K562 (cell line): Measurements from ENCODE around the gene KDM2B. TPM values are rescaled to one million over a fixed set of nuclear protein-coding genes. Genes with fewer than 3 reads are reported as not detected.
A peak's percentile ranks its signal among the peaks of the same experiment; 100 is the strongest.

Experiments
- CBX3 ChIP-seq, 2 experiments: IDR thresholded peaks; 1 replicate in 1 of 2; 2 replicates in 1 of 2; pipeline ENCODE4 v1.6.1; 2012; ENCODE audit warnings: inconsistent platforms in 2 of 2, low read length in 2 of 2, borderline replicate concordance in 1 of 2, control low read depth in 1 of 2
- EP300 ChIP-seq: IDR thresholded peaks from 2 replicates; pipeline ENCODE4 v1.6.1; 2012; ENCODE audit warnings: low read length, improper control_type of control experiment
- ETV6 ChIP-seq, 3 experiments: fragments of 150-350 bp in 1 of 3; sonication (generic) in 1 of 3; formaldehyde crosslinking in 1 of 3; IDR thresholded peaks; 2 replicates each; pipeline versions ENCODE4 v1.6.1 to v1.8.0; 2014 to 2022; ENCODE audit warnings: borderline replicate concordance in 2 of 3, low read depth in 2 of 3, antibody characterized with exemption in 1 of 3, low read length in 1 of 3, mild to moderate bottlenecking in 1 of 3, missing genetic modification reagents in 1 of 3
- FOXJ2 ChIP-seq: fragments of 200-800 bp; sonication (Bioruptor generic); IDR thresholded peaks from 2 replicates; pipeline ENCODE4 v1.6.1; 2016; ENCODE audit warnings: missing genetic modification characterization, missing compliant biosample characterization
- FOXM1 ChIP-seq, 2 experiments: fragments of 450-650 bp in 1 of 2; sonication (generic) in 1 of 2; formaldehyde crosslinking in 1 of 2; IDR thresholded peaks; 2 replicates each; pipeline versions ENCODE4 v1.6.1 to v1.9.0; 2017 to 2022; ENCODE audit warnings: low read depth in 2 of 2, mild to moderate bottlenecking in 2 of 2, missing genetic modification reagents in 1 of 2, moderate library complexity in 1 of 2
- GATAD2A ChIP-seq: fragments of 450-650 bp; IDR thresholded peaks from 2 replicates; pipeline ENCODE4 v1.6.1; 2017
- GATAD2B ChIP-seq: fragments of 450-650 bp; IDR thresholded peaks from 2 replicates; pipeline ENCODE4 v1.6.1; 2017; ENCODE audit warnings: mild to moderate bottlenecking, borderline replicate concordance
- KDM1A ChIP-seq, 2 experiments: fragments of 450-650 bp; IDR thresholded peaks; 2 replicates each; pipeline ENCODE4 v1.6.1; 2016; ENCODE audit warnings: mild to moderate bottlenecking in 2 of 2
- KDM5B ChIP-seq: fragments of 200-600 bp; sonication (generic); IDR thresholded peaks from 2 replicates; pipeline ENCODE4 v1.6.1; 2012; ENCODE audit warnings: low read depth, mild to moderate bottlenecking, moderate library complexity, low read length, control low read depth, inconsistent platforms; ENCODE audit not compliant: insufficient replicate concordance
- KLF16 ChIP-seq: IDR thresholded peaks from 2 replicates; pipeline ENCODE4 v1.6.1; 2016; ENCODE audit warnings: antibody characterized with exemption
- MECOM ChIP-seq: fragments of 250-450 bp; sonication (Bioruptor Pico); IDR thresholded peaks from 2 replicates; pipeline ENCODE4 v1.8.0; 2022; ENCODE audit warnings: inconsistent platforms
- MTA3 ChIP-seq: fragments of 450-650 bp; formaldehyde crosslinking; IDR thresholded peaks from 2 replicates; pipeline ENCODE4 v1.6.1; 2017; ENCODE audit warnings: mild to moderate bottlenecking, borderline replicate concordance
- MTF1 ChIP-seq: fragments of 250-450 bp; sonication (Bioruptor Pico); IDR thresholded peaks from 2 replicates; pipeline ENCODE4 v1.9.0; 2021; ENCODE audit warnings: moderate library complexity, mild to moderate bottlenecking, inconsistent platforms, borderline replicate concordance
- PRMT5 ChIP-seq: sonication (generic); formaldehyde crosslinking; IDR thresholded peaks from 2 replicates; pipeline ENCODE4 v1.5.0; 2020; ENCODE audit warnings: missing genetic modification reagents
- RHOXF2B ChIP-seq: fragments of 250-450 bp; sonication (Bioruptor Pico); conservative IDR thresholded peaks from 2 replicates; pipeline ENCODE4 v1.5.1; 2021
- SMC3 ChIP-seq: conservative IDR thresholded peaks from 2 replicates; pipeline ENCODE4 v1.6.1; 2011; ENCODE audit warnings: low read depth, low read length, improper control_type of control experiment; ENCODE audit not compliant: insufficient read depth
- SUPT5H ChIP-seq: fragments of 450-650 bp; IDR thresholded peaks from 2 replicates; pipeline ENCODE4 v1.6.1; 2016
- TEAD4 ChIP-seq, 2 experiments: sonication (generic) in 1 of 2; formaldehyde crosslinking in 1 of 2; IDR thresholded peaks; 2 replicates each; pipeline versions ENCODE4 v1.6.1 to v1.8.0; 2012 to 2022; ENCODE audit warnings: borderline replicate concordance in 1 of 2, inconsistent platforms in 1 of 2, low read length in 1 of 2, mild to moderate bottlenecking in 1 of 2, missing genetic modification reagents in 1 of 2
- TFAM ChIP-seq: fragments of 250-450 bp; sonication (Bioruptor Pico); conservative IDR thresholded peaks from 2 replicates; pipeline ENCODE4 v1.5.0; 2021; ENCODE audit warnings: mild to moderate bottlenecking, moderate library complexity
- ZFP30 ChIP-seq: fragments of 250-450 bp; sonication (Bioruptor Pico); IDR thresholded peaks from 2 replicates; pipeline ENCODE4 v1.8.0; 2022; ENCODE audit warnings: moderate library complexity, mild to moderate bottlenecking, inconsistent platforms, borderline replicate concordance
- ZNF124 ChIP-seq: sonication (generic); formaldehyde crosslinking; IDR thresholded peaks from 2 replicates; pipeline ENCODE4 v1.8.1; 2022; ENCODE audit warnings: missing genetic modification reagents
- ZNF444 ChIP-seq: fragments of 250-450 bp; sonication (Bioruptor Pico); IDR thresholded peaks from 2 replicates; pipeline ENCODE4 v1.4.0; 2020; ENCODE audit warnings: mild to moderate bottlenecking, moderate library complexity
- ZNF778 ChIP-seq: fragments of 450-650 bp; formaldehyde crosslinking; IDR thresholded peaks from 2 replicates; pipeline ENCODE4 v1.4.0; 2020; ENCODE audit warnings: mild to moderate bottlenecking, moderate library complexity
- polyA plus RNA-seq, 8 experiments: library from polyadenylated mRNA; depleted of rRNA in 4 of 8; stranded (reverse) in 5 of 8; unstranded in 3 of 8; fragments of >200 nt; fragmentation: Nextera tagmentation in 2 of 8; fragmentation: Illumina TruSeq in 1 of 8; extraction: Ambion mirVana in 2 of 8; extraction: Trizol in 1 of 8; gene quantifications; 2 replicates each; pipeline versions ENCODE4 v1.2.1 to v1.2.3, GENCODE V29; 2011 to 2014; ENCODE audit warnings: inconsistent platforms in 1 of 8, missing spikeins in 1 of 8
- total RNA-seq, 7 experiments: library from RNA; depleted of rRNA in 6 of 7; stranded (reverse); fragments of >200 nt in 6 of 7; fragmentation: Illumina TruSeq in 2 of 7; extraction: Trizol in 2 of 7; gene quantifications; 2 replicates each; pipeline versions ENCODE4 v1.2.1 to v1.2.3, GENCODE V29; 2011 to 2021; ENCODE audit warnings: low replicate concordance in 1 of 7
- TF ChIP-seq, protein P1 (sequence below): fragments of 450-650 bp; IDR thresholded peaks from 2 replicates; pipeline ENCODE4 v1.6.1; 2016; ENCODE audit warnings: missing biosample characterization, missing genetic modification characterization
- TF ChIP-seq, protein P2 (sequence below): IDR thresholded peaks from 3 replicates; pipeline ENCODE4 v1.6.1; 2011; ENCODE audit warnings: borderline replicate concordance, mild to moderate bottlenecking; ENCODE audit not compliant: insufficient read length, insufficient read depth
- TF ChIP-seq, protein P3 (sequence below): fragments of 450-650 bp; IDR thresholded peaks from 2 replicates; pipeline ENCODE4 v1.6.1; 2016

The KDM2B gene
- total and polyA plus RNA-seq, 9 of the 15 experiments (the other 6 are each of a cell fraction or from before 2014, with no cell fraction given) = 7.4 to 50.5 (median 22.5) TPM

DNA sequence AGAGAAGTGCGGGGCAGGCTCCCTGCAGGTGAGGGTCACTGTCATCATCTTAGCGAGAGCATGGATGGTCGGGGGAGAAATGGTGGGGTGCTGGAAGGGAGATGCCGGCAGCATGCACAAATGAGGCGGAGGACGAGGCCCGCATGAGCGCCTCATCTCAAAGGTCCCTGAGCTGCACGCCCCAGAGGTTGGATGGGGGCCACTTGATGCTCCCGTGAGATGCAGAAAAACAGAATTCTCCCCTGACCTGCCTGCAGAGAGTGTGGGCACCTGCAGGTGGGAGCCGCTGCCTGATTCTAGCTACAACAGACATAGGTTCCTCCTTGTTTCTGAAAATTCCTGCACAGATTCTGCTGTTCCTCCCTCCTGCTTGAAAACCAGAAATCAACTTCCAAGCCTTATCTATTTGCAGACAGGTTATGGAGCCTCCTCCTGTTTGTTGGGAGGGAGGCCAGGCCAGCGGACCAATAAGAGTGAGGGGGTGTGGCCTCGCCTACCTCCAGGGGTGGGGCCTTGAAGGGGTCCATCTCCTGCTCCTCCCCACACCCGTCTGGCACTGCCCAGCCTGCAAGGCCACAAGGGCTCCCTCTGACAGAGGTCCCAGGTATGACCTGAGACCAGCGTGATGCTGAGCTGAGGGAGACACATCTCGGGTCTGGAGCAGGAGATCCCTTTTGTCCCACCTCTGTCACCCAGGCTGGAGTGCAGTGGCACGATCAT, 67.2 kb downstream of the KDM2B start (continued):
- TF ChIP-seq ZNF124 (no peak), TEAD4 (IDR thresholded peaks at IDR 0.05; ENCODE audit: low read length) (peak; percentile 50; the same call in 1 of the 2 replicates), TEAD4 (CRISPR knock-in tag; IDR thresholded peaks at IDR 0.05; ENCODE audit: borderline replicate concordance) (no peak), SMC3 (no peak), GATAD2A (no peak), TFAM (CRISPR knock-in tag) (no peak), KDM1A (IDR thresholded peaks at IDR 0.05) (no peak), ETV6 (IDR thresholded peaks at IDR 0.05; ENCODE audit: borderline replicate concordance in 1 of 2, low read depth in 2 of 2, low read length in 1 of 2) (no peak), ETV6 (CRISPR knock-in tag; IDR thresholded peaks at IDR 0.05; ENCODE audit: borderline replicate concordance) (no peak), ZNF778 (CRISPR knock-in tag) (no peak), ZFP30 (CRISPR knock-in tag) (no peak), KDM5B (no peak), KLF16 (no peak), FOXM1 (IDR thresholded peaks at IDR 0.05; ENCODE audit: low read depth) (no peak), FOXM1 (CRISPR knock-in tag; IDR thresholded peaks at IDR 0.05; ENCODE audit: low read depth) (no peak), MTF1 (CRISPR knock-in tag) (no peak), MECOM (CRISPR knock-in tag) (no peak), EP300 (0 out of 2 replicates have a peak, but pooled peaks have one; percentile 3), GATAD2B (no peak), CBX3 (IDR thresholded peaks at IDR 0.05; ENCODE audit: borderline replicate concordance in 1 of 2, low read length in 2 of 2) (no peak), FOXJ2 (tag) (no peak), RHOXF2B (CRISPR knock-in tag) (no peak), SUPT5H (no peak), ZNF444 (CRISPR knock-in tag) (no peak), PRMT5 (CRISPR knock-in tag) (no peak), MTA3 (peak; percentile 33; the same call in 1 of the 2 replicates)
- TF ChIP-seq, protein P1, sequence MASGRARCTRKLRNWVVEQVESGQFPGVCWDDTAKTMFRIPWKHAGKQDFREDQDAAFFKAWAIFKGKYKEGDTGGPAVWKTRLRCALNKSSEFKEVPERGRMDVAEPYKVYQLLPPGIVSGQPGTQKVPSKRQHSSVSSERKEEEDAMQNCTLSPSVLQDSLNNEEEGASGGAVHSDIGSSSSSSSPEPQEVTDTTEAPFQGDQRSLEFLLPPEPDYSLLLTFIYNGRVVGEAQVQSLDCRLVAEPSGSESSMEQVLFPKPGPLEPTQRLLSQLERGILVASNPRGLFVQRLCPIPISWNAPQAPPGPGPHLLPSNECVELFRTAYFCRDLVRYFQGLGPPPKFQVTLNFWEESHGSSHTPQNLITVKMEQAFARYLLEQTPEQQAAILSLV (tag) = no peak
- TF ChIP-seq, protein P2, sequence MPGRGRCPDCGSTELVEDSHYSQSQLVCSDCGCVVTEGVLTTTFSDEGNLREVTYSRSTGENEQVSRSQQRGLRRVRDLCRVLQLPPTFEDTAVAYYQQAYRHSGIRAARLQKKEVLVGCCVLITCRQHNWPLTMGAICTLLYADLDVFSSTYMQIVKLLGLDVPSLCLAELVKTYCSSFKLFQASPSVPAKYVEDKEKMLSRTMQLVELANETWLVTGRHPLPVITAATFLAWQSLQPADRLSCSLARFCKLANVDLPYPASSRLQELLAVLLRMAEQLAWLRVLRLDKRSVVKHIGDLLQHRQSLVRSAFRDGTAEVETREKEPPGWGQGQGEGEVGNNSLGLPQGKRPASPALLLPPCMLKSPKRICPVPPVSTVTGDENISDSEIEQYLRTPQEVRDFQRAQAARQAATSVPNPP = no peak
- TF ChIP-seq, protein P3, sequence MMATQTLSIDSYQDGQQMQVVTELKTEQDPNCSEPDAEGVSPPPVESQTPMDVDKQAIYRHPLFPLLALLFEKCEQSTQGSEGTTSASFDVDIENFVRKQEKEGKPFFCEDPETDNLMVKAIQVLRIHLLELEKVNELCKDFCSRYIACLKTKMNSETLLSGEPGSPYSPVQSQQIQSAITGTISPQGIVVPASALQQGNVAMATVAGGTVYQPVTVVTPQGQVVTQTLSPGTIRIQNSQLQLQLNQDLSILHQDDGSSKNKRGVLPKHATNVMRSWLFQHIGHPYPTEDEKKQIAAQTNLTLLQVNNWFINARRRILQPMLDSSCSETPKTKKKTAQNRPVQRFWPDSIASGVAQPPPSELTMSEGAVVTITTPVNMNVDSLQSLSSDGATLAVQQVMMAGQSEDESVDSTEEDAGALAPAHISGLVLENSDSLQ = peak; percentile 66
